ENCODE measurements around the gene CTAG1A.
A peak's percentile ranks its signal among the peaks of the same experiment; 100 is the strongest.
"Not testable (repeated sequence)": the region's sequence is repeated elsewhere in the genome, so short reads cannot be mapped to it uniquely, and the experiment has no call there.

The CTAG1A gene

DNA sequence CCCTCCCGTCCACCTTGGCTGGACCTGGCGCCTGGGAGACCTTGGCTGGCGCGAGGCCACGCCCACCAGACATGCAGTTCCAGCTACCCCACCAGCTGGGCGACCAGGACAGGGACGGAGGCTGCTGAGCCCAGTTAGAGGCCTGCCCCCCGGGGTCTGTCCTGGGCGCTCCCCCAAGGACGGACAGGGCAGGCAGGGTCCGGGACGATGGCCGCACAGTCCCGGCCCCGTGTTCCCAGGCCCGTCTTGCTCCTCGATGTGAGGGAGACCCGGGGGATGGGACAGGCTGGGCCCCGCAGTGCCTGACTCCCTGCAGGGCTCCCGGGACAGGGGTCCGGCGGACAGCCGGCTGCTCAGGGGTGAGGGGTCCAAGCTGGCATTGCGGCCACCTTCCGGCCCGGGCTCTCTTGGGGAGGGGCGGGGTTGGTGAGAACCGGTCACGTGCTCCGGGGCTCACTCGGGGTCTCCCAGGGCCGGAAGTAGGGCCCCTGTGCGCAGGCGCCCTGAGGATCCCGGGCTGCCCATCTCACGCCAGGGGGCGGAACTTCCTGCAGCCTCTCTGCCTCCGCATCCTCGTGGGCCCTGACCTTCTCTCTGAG lies at the start of gene CTAG1A:
CTAG1A (plus strand) TSS at position 549 of the 599 bp plus-strand sequence. CDS start 74 bp downstream, outside the sequence.
- DNase-seq, result not testable (repeated sequence)

DNA sequence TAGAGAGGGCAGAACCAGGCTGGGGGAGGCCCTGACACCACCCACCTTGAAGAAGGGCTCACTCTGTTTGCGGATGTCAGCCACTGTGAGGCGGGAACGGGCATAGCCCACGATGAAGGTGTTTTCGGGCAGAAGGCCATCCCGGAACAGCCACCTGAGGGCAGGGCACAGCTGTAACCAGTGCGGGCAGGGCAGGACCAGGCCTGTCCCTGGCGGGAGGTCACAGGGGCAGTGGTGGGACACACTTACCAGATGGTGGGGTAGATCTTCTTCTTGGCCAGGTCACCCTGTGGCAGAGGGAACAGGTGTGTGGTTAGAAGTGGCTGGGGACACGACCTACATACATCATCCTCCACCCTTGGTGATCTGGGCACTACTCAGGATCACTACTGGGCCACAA lies 49.0 kb upstream of the CTAG1A start:
- DNase-seq, result no peak

DNA sequence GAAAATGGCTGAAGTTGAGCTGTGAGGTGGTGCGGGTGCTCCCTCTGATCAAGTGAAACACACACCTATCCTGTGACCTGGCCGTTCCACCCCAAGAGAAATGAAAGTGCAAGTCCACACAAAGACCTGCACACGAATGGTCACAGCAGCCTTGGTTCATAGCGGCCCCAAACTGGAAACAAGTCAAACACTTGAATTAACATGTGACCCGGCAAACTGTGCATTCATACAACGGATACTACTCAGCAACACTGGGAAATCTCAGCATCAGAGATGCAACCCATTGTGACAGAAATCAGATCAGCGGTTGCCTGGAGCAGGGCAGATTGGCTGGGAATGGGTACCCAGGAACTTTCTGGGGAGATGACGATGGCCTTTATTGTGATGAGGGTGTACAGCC lies 45.9 kb upstream of the CTAG1A start:
- no peak for DNase-seq

DNA sequence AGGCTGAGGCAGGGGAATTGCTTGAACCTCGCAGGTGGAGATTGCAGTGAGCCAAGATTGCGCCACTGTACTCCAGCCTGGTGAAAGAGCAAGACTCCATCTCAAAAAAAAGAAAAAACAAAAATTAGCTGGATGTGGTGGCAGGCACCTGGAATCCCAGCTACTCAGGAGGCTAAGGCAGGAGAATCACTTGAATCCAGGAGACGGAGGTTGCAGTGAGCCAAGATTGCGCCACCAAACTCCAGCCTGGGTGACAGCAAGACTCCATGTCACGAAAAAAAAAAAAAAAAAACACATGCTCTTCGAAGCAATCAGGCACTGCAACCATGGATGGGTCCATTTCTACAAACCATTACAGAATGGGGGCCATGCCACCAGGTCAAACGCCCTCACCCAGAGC lies 44.6 kb upstream of the CTAG1A start:
- DNase-seq, result not testable (repeated sequence)

DNA sequence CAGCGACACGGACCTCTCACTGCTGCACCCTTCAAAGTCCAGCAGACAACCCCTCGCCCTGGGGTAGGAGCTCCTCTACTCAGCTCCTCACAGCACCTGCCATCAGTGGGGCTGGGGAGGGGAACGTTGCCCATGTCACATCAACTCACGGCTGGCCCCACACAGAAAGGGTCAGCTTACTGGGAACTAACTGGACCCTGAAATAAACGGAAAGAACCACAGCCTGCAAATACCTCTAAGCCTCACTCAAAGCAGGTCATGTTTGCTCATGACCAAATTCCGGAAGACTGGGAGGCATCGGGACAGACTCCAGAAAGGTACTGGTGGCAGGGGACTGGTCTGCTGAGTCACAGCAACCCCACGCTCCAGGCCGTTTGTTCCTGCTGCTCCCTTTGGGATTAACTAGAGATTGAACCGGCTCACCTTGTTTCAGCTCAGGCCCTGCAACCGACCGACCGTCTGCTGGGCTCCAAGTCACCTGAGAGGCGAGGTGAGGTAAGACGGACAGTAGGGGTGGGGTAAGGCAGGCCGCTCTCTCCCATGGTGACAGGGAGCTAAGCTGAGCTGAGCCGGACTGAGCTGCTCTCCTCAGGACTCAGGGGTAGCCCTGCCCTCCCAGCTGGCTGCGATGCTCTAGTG lies 43.9 kb upstream of the CTAG1A start:
- no peak for DNase-seq

DNA sequence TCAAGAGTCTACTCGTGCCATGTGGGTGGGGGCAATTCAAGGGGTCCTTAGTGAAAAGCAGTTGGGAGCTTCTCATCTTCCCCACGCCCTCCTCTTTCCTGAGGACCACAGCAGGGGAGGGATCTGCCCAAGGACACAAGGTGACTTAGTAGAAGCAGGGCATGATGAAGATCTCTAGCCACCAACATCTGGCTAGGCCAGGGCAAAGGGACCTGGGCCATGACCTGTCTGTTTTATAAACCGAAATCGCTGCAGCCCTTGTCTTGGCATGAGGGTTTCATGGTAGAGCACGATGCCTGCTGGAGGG lies 43.4 kb upstream of the CTAG1A start:
- no peak for DNase-seq

DNA sequence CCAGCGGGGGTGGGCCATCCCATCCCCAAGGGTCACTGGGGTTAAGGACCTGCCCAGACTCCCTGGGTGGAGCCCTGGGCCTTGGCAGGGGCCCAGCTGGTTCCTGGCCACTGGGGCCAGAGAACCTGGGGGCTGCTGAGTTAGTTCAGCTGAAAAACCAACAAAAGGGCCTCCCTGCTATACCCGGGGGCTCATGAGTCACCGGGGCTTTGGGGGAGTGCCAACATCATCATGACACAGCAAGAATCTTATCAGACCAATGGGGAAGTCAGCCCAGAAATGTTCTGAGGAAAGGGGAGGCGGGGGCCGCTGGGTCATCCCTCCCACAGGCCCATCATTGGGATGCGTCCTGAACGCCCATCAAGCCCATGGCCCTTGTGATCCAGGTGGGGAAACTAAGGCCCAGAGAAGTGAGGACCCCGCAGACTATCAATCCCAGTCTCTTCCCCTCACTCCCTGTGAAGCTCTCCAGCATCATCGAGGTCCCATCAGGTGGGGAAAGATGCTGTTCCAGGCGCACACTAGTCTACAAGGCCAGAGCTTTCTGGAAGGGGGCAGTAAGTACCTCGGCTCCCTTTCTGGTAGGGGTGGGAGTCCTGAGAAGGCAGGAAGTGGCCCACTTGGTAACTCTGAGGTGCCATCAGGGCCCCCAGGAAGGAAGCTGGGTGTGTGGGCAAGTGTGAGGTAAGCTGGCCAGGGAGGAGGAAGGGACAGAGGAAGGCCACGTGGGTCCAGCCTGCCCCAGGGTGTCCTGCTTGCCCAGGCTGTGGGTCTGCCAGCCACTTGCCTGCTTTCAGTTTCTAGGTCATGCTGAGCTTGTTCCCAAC lies 42.8 kb upstream of the CTAG1A start:
- no peak for DNase-seq

DNA sequence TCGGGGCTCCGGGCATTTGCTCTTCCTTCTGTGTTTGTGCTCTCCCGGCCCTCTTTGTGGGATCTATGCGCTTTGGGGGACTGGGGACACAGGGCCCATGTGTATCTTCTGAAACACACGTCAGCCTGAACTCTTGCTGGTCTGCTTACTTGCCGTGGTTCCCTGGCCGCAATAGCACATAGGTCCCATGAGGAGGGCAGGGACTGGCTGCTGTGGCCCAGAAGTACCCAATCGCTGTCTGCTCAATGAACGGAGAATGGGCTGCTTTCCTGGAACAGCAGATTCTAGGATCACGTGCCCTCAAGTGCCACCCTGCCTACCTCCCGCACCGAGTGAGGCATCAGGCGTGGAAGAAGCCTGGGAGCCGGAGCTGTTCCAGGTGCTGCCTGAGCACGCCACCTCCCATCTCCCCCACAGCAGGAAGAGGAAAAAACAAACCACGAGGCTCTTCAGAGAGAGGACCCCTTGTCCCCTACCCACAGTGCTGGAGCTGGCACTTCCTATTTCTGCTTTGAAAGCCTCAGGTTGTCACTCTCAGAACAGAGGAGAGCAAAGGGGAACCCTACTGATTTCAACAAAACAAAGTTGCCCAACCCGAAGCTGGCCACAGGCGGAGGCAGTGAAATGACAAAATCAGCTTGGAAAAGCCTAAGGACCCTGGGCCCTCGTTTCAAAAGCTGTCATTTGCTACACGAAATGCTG lies 42.1 kb upstream of the CTAG1A start:
- DNase-seq, result no peak

DNA sequence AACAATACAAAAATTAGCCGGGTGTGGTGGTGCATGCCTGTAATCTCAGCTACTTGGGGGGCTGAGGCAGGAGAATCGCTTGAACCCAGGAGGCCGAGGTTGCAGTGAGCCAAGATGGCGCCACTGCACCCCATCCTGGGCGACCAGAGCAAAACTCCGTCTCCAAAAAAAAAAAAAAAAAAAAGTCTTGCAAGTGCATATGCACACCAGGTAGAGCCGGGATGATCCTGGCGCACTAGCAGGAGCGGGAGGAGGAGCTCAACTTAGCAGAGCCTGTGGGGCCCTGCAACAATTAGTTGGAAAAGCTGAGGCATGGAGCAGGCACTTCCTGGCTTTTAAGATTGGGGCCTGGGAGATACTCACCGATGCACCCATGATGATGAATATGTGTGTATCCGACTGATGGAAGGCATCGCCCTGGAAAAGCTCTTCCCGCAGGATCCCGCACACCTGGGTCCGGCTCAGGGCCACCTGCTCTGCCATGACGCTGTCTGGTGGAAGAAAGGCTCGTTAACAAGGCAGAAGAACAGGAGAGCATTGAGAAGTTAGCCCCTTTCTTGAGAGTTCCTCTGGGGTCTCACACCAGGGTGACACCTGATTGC lies 39.2 kb upstream of the CTAG1A start:
- no peak for DNase-seq

DNA sequence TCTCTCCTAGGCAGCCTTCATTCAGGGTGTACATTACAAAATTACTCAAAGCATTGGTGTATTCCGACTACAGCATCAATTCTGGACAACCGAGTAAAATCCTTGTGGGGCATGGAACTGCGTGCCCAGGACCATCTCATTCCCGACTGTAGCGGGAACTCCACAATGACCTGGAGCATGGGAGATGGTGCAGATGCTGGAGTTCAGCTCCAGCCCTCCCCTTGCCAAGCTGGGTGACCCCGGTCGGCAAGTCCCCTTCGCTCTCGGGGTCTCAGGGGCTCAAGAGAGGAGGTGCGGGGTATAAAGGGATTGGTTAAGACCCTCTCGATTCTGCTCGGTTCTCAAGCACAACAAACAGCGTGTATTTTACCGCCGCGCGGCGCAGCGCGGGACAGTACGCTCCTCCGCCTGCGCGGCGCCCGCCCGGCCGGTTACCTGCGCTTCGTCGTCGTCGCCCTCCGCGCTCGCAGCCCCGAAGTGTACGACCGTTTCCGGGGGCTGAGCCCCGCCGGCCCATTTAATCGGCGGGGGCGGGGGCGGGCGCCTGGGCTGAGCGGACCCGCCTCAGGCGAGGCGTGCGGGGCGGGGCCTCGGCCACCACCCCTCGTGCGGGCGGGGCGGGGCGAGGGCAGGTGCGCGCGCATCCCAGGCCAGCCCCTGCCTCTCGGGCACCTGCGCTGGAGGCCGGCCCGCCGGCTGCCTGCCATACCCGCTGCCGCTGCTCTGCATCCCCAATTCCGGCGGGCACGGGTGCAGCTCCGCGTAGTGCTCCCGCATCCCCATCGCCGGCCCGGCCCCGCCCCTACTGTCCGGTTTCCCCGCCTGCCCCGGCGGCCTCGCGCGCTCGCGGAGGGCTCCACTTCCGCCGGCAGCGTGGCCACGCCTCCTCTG lies 38.3 kb upstream of the CTAG1A start, which contains the start of gene G6PD:
G6PD (minus strand) TSS at position 493 of the 891 bp plus-strand sequence. CDS start 691 bp downstream, outside the sequence.
- peak; percentile 83 for DNase-seq

DNA sequence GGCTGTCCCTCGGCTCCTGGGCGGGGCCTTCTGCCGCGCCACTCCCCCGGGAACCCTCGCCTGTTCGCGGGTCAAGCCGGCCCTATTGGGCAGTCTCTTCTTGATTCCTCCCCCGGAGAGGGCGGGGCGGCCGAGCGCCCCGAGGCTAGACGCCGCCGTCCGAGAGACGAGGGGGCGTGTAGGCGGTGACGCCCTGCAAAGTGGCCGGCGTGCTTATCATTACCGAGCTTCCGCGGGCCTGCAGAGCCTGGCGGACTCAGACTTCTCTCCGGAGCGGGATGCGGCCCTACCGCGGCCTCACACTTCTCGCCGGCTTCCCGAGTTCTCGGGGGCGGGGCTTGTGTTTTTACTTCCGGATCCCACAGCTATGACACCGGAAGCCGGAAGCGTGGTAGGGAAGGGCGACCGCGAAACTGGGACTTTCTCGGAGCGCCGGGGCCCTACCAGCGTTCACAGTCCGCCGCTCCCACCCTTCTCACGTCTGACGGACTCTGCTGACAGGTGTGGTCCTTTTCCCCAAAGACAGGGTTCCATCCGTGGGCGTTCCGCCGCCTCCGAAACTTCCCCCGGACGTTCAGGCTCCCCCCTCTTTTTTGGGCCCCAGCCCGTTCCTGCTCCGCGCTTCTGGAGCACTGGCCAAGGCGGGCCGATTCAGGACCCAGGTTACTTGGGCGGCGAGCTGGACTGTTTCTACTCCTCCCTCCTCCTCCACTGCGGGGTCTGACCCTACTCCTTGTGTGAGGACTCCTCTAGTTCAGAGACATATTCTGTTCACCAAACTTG lies 37.5 kb upstream of the CTAG1A start, which contains the start of gene IKBKG:
IKBKG (plus strand) TSS at position 376 of the 783 bp plus-strand sequence. CDS start 4,383 bp downstream, outside the sequence.
- DNase-seq, result peak; percentile 91

DNA sequence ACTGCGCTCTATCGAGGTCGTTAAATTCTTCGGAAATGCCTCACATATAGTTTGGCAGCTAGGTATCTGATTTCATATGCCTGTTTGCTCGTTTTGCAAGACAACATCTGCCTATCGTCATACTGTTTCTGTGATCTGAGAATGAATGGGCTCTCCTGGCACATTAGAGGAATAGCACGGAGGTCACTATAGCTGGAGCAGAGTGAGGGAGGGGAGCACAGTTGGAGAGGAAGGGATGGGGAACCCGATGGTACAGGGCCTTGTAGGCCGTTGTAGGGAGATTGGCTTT lies 37.0 kb upstream of the CTAG1A start:
- DNase-seq, result no peak

DNA sequence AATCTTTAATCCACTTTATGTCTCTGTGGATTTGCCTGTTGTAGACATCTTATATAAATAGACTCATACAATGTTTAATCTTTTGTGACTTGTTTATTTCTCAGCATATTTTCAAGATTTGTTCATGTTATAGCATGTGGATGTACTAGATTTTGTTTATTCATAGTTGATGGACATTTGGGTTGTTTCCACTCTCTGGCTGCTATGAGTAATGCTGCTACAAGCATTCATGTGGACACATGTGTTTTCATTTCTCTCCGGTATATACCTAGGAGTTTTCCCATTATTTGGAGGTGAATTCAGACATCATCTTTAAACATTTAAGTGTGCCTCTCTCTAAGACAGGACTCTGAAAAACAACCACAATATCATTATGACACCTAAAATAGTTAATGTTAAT lies 35.2 kb upstream of the CTAG1A start:
- DNase-seq, result no peak

DNA sequence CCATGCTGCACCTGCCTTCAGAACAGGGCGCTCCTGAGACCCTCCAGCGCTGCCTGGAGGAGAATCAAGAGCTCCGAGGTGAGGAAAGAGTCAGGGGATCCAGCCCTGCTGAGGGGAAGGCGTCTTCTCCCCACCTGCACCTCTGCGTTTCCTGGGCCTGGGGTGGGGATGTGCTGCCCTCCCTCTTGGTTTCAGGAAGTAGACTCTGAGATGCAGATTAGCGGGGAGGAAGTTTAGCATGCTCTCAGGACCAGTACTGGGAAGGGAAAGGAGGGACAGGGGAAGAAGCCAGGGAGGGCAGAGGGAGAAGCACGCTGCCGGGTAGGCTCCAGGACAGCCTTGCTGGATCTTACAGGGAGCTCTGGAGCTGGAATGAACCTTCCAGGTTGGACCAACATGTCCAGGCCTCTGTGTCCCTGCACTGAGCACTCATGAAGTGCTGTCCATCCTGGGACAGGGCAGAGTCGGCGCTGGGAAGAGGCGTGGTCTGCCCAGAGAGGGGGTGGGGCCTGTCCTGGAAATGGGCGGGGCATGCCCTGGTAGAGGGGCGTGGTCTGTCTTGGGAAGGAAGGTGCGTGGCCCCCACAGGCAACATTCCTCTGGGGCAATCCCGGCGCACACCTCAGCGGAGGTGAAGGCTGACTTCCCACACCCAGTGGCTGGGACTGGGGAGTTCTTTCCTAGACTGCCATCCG lies 32.7 kb upstream of the CTAG1A start:
- DNase-seq, result not testable (repeated sequence)

DNA sequence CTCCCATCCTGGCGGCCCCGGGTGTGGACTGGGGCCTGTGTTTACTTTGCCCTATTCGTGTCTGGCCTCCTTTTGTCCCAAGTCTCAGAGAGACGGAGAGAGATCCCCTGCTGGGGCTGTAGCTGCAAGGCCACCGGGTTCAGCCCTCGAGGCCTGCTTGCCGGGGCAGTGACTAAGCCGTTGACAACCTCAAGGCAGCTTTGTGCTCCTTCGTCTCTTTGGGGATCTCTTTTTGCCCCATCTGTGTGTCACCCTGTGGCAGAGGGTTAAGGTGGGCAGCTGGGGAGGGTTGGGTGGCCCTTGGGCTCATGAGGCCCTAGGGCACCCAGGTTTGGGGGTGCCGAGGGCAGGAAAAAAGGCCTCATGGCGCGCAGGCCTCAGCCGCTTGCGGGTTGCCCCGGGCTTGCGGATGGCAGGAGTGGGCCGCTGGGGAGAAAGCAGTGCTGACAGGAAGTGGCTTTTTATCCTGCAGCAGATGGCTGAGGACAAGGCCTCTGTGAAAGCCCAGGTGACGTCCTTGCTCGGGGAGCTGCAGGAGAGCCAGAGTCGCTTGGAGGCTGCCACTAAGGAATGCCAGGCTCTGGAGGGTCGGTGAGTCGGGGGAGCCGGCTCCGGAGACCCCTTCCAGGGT lies 26.8 kb upstream of the CTAG1A start:
- DNase-seq, result not testable (repeated sequence)

DNA sequence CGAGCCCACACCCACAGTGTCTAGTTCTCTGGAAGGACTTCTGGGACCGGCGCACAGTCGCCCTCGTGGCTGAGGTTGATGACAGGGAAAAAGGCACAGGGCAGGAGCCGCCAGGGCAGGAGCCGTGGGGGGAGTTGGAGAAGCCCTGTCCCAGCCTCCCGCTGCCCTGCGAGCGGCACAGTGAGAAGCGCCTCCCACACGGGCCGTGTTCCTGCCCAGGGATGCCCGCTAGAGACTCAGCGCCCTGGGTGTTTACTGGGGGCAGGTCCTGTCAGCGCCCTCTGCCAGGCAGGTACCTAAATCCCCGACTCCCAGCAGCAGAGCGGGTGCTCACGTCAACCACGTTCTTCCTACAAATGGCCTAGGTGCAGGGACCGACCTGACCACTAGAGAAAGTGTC lies 26.0 kb upstream of the CTAG1A start:
- not testable (repeated sequence) for DNase-seq

DNA sequence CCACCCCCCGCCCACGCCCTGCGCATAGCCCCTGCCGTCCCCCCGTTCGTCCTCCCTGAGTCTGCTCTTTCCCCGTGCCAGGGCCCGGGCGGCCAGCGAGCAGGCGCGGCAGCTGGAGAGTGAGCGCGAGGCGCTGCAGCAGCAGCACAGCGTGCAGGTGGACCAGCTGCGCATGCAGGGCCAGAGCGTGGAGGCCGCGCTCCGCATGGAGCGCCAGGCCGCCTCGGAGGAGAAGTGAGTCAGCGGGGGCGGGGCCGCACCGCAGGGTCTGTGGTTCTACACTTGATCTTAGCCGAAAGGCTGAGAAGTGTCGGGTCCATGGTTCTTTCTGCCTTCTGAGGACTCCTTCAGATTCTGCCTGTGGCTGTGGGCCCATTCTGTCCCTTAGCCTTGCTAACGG lies 24.6 kb upstream of the CTAG1A start:
- not testable (repeated sequence) for DNase-seq

DNA sequence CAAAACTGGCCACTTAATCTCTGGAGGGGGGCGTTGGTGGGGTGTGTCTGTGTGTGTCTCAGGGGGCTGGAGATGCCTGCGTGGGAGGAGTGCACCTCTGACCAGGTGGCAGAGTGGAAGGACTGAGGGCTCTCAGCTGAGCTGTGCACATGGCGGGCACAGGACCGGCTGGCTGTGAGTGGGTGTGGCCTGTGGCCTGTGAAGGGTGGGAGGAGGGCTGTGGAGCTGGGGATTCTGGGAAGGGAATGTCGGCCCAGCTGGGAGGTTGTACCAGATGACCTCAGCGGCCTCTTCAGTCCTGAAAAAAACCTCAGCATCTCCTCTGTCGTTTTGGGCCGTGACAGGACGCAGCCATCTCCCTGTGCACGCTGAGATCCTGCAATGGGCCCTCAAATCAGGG lies 22.6 kb upstream of the CTAG1A start:
- not testable (repeated sequence) for DNase-seq

DNA sequence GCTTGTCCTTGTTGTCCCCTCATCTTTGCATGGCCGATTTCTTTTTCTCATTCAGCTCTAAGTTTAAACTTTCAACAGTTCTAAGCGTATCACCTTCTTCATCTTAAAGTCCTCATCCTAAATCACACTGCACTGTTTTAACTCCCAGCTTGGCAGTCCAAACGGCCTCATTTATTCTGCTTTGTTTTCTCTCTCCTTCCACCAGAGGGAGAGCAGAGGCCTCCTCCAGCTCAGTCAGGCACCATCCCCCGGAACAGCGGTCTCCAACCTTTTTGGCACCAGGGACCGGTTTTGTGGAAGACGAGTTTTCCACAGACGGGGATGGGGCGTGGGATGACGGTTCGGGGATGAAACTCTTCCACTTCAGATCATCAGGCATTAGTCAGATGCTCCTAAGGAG lies 14.6 kb upstream of the CTAG1A start:
- DNase-seq, result not testable (repeated sequence)

DNA sequence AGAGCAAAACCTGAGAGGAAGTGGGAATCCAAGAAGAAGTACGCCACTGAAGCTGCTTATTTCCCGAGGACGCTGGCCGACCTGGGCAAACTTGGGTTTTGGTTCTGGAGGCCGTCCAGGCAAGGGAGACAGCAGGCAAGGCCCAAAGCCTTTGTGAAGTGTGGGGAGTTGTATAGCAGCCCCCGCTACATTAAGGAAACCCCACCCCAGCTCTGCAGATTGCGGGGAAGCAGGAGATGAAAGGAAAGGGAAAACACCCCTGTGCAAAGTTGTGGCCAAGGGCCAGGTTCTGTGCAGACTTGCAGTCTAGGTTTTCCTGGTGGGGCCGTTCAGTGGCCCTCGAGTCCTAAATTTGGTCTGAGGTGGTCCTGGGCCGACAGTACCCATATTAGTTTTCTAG lies 11.9 kb upstream of the CTAG1A start:
- not testable (repeated sequence) for DNase-seq
